SK-N-MC (cell line): ENCODE data around the gene RPUSD4.

Experiments
- EZH2 ChIP-seq: fragments of 200-600 bp; sonication (generic); IDR thresholded peaks from one replicate; pipeline ENCODE4 v1.6.1; 2017; ENCODE audit warnings: antibody characterized with exemption
- POLR2AphosphoS5 ChIP-seq: IDR thresholded peaks from 2 replicates; pipeline ENCODE4 v1.6.1; 2012; ENCODE audit warnings: mild to moderate bottlenecking, low read depth, low read length, borderline replicate concordance

DNA sequence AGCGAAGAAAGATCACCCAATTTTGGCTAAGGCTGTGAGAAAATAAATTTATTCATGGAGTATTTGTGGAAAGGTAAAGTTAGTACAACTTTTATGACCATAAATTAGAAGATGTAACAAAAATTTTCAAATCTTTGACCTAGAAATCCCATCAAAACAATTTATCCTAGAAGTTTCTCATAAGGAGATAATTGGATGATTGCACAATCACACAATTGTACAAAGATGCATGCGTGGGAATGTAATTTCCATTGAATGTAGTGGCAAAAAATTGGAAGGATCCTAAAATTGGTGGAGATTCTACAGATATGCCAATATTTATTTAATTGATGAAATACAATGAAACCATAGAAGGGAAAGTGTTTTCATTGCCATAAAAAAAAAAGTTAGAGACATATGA lies 45.7 kb upstream of the RPUSD4 start:
- TF ChIP-seq POLR2AphosphoS5 (no peak), EZH2 (no peak)
